AG09309 (cell line): Measurements from ENCODE around the gene SUGCT.
"Not testable (repeated sequence)": the region's sequence is repeated elsewhere in the genome, so short reads cannot be mapped to it uniquely, and the experiment has no call there.

Source experiments
- DNase-seq: peaks from one replicate; pipeline ENCODE4 v3.0.0-alpha.2; 2010; ENCODE audit warnings: low read depth
- H3K4me3 ChIP-seq: 2 replicates; pipeline ENCODE4 v1.5.1; 2011; ENCODE audit warnings: mild to moderate bottlenecking, low read depth, low read length, moderate library complexity; ENCODE audit not compliant: control insufficient read depth
- TF ChIP-seq, protein P1 (sequence below): IDR thresholded peaks from 2 replicates; pipeline ENCODE4 v1.5.1; 2011; ENCODE audit warnings: mild to moderate bottlenecking, low read depth, low read length, inconsistent platforms; ENCODE audit not compliant: insufficient read depth, control insufficient read depth; ENCODE audit errors: missing control alignments

SUGCT gene

GRCh38 chr7:40586197-40586596 lies 451.4 kb downstream of the SUGCT start:
- H3K4me3 ChIP-seq = no peak overlapping the region
- DNase-seq = no peak
- TF ChIP-seq, protein P1, sequence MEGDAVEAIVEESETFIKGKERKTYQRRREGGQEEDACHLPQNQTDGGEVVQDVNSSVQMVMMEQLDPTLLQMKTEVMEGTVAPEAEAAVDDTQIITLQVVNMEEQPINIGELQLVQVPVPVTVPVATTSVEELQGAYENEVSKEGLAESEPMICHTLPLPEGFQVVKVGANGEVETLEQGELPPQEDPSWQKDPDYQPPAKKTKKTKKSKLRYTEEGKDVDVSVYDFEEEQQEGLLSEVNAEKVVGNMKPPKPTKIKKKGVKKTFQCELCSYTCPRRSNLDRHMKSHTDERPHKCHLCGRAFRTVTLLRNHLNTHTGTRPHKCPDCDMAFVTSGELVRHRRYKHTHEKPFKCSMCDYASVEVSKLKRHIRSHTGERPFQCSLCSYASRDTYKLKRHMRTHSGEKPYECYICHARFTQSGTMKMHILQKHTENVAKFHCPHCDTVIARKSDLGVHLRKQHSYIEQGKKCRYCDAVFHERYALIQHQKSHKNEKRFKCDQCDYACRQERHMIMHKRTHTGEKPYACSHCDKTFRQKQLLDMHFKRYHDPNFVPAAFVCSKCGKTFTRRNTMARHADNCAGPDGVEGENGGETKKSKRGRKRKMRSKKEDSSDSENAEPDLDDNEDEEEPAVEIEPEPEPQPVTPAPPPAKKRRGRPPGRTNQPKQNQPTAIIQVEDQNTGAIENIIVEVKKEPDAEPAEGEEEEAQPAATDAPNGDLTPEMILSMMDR = no peak

DNA sequence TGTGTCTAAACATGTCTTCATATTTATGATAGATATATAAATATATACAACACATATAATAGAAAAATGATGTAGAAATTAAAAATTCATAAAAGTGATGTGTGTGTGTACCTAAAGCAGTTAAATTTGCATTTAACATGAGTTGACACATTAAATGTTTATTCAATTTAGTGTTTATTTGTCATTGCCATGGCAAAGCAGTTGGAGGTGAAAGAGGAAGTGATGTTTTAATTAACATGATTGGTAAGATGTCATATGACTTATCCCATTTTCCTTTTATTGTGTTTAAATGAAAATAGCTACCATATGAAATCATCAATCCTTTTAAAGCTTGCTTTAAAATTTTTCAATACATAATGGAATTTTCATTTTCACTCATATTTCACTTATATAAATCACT lies 452.6 kb downstream of the SUGCT start:
- TF ChIP-seq, protein P1 = no peak
- DNase-seq = no peak
- no peak overlapping the region for H3K4me3 ChIP-seq

DNA sequence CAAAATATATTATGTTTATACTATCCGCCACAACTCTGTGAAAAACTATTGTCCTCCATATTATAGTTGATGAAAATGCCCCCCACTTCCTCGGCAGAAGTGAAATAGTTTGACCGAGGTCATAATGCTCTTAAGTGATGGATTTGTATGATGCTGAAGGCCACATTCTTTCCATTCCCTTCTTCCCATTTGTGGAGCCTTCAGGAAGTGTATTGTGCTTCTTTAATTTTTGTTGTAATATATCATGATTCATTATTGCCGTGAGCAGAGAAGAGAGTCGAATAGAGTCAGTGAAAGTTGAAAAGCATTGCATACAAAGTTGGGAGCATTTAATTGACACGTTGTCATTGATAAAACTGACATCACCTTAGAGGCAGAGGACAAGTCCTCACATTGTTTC lies 460.3 kb downstream of the SUGCT start:
- no peak overlapping the region for H3K4me3 ChIP-seq
- no peak for DNase-seq
- TF ChIP-seq, protein P1 = no peak

GRCh38 chr7:40595832-40596231 lies 461.0 kb downstream of the SUGCT start:
- no peak overlapping the region for H3K4me3 ChIP-seq
- TF ChIP-seq, protein P1 = no peak
- no peak for DNase-seq

DNA sequence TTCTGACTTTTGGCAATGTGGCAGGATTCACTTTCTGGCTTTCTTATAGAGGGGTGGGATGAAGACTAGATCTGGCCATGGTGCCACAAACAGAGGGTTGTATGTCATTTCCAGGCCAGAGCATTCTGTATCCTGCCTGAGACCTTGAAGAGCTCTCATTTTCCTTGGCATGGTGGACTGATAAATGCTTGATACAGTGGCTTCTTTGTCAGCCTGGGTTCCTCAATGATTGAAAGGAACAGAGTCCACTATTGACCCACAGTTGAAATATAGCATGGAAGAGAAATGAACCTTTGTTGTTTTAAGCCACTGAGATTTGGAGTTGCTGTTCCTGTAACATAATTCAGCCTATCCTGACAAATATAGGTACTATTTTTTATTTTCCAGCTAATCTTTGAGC lies 462.7 kb downstream of the SUGCT start:
- TF ChIP-seq, protein P1 = no peak
- DNase-seq = no peak
- H3K4me3 ChIP-seq = no peak overlapping the region

GRCh38 chr7:40598915-40599314 lies 464.1 kb downstream of the SUGCT start:
- H3K4me3 ChIP-seq = no peak overlapping the region
- DNase-seq = no peak
- TF ChIP-seq, protein P1 = no peak

DNA sequence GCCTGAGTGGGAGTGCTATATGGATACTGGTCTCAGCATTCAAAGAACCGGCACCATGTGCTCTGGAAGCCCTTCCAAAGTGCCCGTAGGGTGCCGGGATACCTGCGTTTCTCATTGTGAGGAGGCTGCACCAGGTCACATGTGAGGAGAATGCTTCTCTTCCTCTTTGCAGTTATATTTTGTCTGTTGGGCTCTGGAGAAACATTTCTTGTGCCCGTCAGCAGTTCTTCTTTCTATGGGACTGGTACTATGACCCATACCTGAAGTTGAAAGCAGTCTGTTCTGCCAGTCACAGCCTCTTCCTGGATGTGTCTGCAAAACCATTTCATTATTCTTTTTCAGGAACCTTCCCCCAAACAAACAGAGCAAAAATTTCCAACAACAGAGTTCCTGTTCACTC lies 465.0 kb downstream of the SUGCT start:
- no peak for DNase-seq
- H3K4me3 ChIP-seq = no peak overlapping the region
- TF ChIP-seq, protein P1 = no peak

DNA sequence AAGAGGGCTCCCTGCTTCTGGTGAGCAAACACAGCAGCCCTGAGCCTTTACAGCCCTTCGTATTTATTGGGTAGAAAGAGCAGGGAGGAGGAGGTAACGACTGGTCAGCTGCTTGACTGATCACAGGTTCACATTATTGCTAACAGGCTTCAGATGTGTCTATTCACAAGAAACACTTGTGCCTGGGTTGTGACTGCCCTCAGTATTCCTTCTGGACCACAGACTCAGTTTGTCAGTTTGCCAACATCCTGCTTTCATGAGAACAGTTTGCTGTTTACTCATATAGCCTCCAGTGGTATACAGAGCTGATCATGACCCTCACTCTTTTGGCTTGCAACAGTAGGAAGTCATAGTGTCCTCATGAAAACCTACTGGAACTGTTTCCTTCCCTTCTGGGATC lies 467.5 kb downstream of the SUGCT start:
- not testable (repeated sequence) for H3K4me3 ChIP-seq, DNase-seq
